WTC11 (cell line): ENCODE data around the gene C6orf132. TPM values are rescaled to one million over a fixed set of nuclear protein-coding genes. Genes with fewer than 3 reads are reported as not detected.
A peak's percentile ranks its signal among the peaks of the same experiment; 100 is the strongest.

Experiments used
- ATAC-seq: fragments of 200-7000 bp; cut with Tn5 transposase; 2 replicates; pipeline ENCODE4 v1.10.0; 2021; ENCODE audit warnings: mild to moderate bottlenecking, moderate library complexity
- CTCF ChIA-PET: fragments of 300-600 bp; sonication (Branson Sonifier 250); formaldehyde crosslinking; loops from one replicate; lab custom pipeline; 2021; ENCODE audit warnings: antibody characterized with exemption; lab: Charles Lee
- POLR2A ChIA-PET: fragments of 350-600 bp; sonication (Branson Sonifier 250); formaldehyde crosslinking; loops from one replicate; lab custom pipeline; 2021; ENCODE audit warnings: antibody characterized with exemption; lab: Charles Lee
- DNase-seq: peaks from one replicate; pipeline ENCODE4 v3.0.0; 2021; ENCODE audit warnings: low spot score
- H3K27ac Mint-ChIP-seq: 2 replicates; pipeline ENCODE4 v1.8.0; 2021; ENCODE audit warnings: mixed read lengths
- H3K27me3 Mint-ChIP-seq: 2 replicates; pipeline ENCODE4 v1.8.0; 2021; ENCODE audit warnings: low read depth, mild to moderate bottlenecking, moderate library complexity, mixed read lengths
- H3K36me3 Mint-ChIP-seq: 2 replicates; pipeline ENCODE4 v1.8.0; 2021; ENCODE audit warnings: mixed read lengths
- H3K4me1 Mint-ChIP-seq: 2 replicates; pipeline ENCODE4 v1.8.0; 2022; ENCODE audit warnings: mixed read lengths
- H3K4me3 Mint-ChIP-seq: 2 replicates; pipeline ENCODE4 v1.8.0; 2021; ENCODE audit warnings: mild to moderate bottlenecking, moderate library complexity, mixed read lengths
- H3K9me3 Mint-ChIP-seq: 2 replicates; pipeline ENCODE4 v1.8.0; 2021; ENCODE audit warnings: mixed read lengths
- ELF4 ChIP-seq: sonication (generic); formaldehyde crosslinking; IDR thresholded peaks from 2 replicates; pipeline ENCODE4 v1.8.1; 2022; ENCODE audit warnings: low read depth, mild to moderate bottlenecking, moderate library complexity, missing genetic modification reagents
- ESRRA ChIP-seq: sonication (generic); formaldehyde crosslinking; IDR thresholded peaks from 2 replicates; pipeline ENCODE4 v1.8.1; 2022; ENCODE audit warnings: mild to moderate bottlenecking, missing genetic modification reagents, borderline replicate concordance
- NFATC4 ChIP-seq: fragments of 250-450 bp; sonication (Bioruptor Pico); IDR thresholded peaks from 2 replicates; pipeline ENCODE4 v1.9.0; 2021; ENCODE audit warnings: mild to moderate bottlenecking
- RORB ChIP-seq: fragments of 250-450 bp; sonication (Bioruptor Pico); IDR thresholded peaks from 2 replicates; pipeline ENCODE4 v1.9.0; 2021; ENCODE audit warnings: mild to moderate bottlenecking
- TCF7 ChIP-seq: sonication (generic); formaldehyde crosslinking; IDR thresholded peaks from 2 replicates; pipeline ENCODE4 v1.8.0; 2022; ENCODE audit warnings: mild to moderate bottlenecking, low read depth, missing genetic modification reagents, moderate library complexity
- total RNA-seq: library from RNA; stranded (reverse); gene quantifications from 3 replicates; pipeline ENCODE4 v1.2.3, GENCODE V29; 2021
- TF ChIP-seq, protein P1 (sequence below): sonication (generic); formaldehyde crosslinking; IDR thresholded peaks from 2 replicates; pipeline ENCODE4 v1.8.1; 2023; ENCODE audit warnings: mild to moderate bottlenecking, missing genetic modification reagents, moderate library complexity
- TF ChIP-seq, protein P2 (sequence below): sonication (generic); formaldehyde crosslinking; IDR thresholded peaks from 2 replicates; pipeline ENCODE4 v1.8.0; 2023; ENCODE audit warnings: missing genetic modification reagents, mild to moderate bottlenecking, borderline replicate concordance
- TF ChIP-seq, protein P3 (sequence below): sonication (generic); formaldehyde crosslinking; IDR thresholded peaks from 2 replicates; pipeline ENCODE4 v1.8.0; 2022; ENCODE audit warnings: mild to moderate bottlenecking, missing genetic modification reagents
- TF ChIP-seq, protein P4 (sequence below): sonication (generic); formaldehyde crosslinking; IDR thresholded peaks from 2 replicates; pipeline ENCODE4 v1.8.0; 2022; ENCODE audit warnings: missing genetic modification reagents
- TF ChIP-seq, protein P5 (sequence below): sonication (generic); formaldehyde crosslinking; IDR thresholded peaks from 2 replicates; pipeline ENCODE4 v1.8.1; 2022; ENCODE audit warnings: mild to moderate bottlenecking, moderate library complexity, missing genetic modification reagents
- TF ChIP-seq, protein P6 (sequence below): fragments of 250-450 bp; sonication (Bioruptor Pico); IDR thresholded peaks from 2 replicates; pipeline ENCODE4 v1.8.0; 2021; ENCODE audit warnings: mild to moderate bottlenecking
- TF ChIP-seq, protein P7 (sequence below): fragments of 250-450 bp; sonication (Bioruptor Pico); IDR thresholded peaks from 2 replicates; pipeline ENCODE4 v2.1.2; 2022; ENCODE audit warnings: mild to moderate bottlenecking, moderate library complexity

Gene C6orf132
- total RNA-seq, 1 experiment from 2014 or later = 52.6 TPM

DNA sequence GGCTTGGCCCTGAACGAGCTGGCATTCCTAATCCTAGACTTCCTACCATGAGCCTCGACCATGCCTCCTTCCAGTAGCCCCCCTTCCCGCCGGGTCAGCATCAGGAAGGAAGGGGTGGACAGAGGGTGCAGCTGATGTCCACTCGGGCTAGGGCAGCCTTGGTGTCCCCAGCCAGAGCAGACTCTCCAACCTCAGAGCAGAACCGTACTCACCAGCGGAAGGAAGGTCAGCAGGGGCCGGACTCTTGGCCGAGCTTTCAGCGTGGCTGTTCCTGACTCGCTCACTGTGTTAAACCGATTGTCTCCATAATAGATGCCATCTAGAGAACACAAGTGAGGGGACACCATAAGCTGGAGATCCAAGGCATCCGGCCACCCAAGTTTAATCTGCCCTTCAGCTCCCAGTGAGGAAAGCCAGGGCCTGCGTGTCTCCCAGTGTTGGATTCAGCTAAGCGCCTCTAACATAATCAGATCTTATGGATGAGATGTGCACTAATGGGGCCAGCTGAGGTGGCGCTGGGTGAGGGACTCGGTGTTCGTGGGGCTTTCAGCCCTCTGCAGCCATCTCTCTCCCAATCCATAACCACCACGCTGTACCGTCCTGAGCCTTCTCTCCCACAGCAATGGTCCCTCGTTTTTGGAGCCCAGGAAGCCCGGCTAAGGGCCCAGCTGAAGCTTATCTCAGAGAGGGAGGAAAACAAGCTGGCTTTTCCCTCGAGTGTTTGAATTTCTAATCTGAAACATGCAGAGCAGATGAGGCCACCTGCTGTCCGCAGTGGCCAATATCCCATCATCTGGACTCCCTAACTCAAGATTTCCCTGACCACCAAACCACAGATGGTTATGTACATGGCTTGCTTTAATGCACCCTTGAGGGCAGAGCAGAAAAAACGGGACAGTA lies 13.7 kb downstream of the C6orf132 start:
- Mint-ChIP-seq H3K36me3 (peaks cover 68% of the 10 kb centered on the region), H3K9me3 (no peaks in the 10 kb centered on the region), H3K27me3 (no peaks in the 10 kb centered on the region), H3K4me1 (peaks cover 12% of the 10 kb centered on the region), H3K4me3 (no peak overlapping the region), H3K27ac (0 out of 2 replicates have a peak overlapping the region, but pooled peaks have one; percentile 45)
- CTCF ChIA-PET = interaction anchor here (0.6 to 2.0 kb wide), 3 partner anchors 10 to 33 kb away, joined by 3 to 10 read pairs (median 8); no protein-coding TSS in a partner anchor
- no peak for DNase-seq
- POLR2A ChIA-PET = interaction anchor here (0.6 kb wide), 1 partner anchor 123 kb away, joined by 3 read pairs; no protein-coding TSS in a partner anchor
- ATAC-seq = no peak
- TF ChIP-seq, protein P1, sequence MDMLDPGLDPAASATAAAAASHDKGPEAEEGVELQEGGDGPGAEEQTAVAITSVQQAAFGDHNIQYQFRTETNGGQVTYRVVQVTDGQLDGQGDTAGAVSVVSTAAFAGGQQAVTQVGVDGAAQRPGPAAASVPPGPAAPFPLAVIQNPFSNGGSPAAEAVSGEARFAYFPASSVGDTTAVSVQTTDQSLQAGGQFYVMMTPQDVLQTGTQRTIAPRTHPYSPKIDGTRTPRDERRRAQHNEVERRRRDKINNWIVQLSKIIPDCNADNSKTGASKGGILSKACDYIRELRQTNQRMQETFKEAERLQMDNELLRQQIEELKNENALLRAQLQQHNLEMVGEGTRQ (CRISPR knock-in tag) = no peak
- TF ChIP-seq TCF7 (no peak), NFATC4 (CRISPR knock-in tag) (no peak), ESRRA (CRISPR knock-in tag) (no peak), RORB (CRISPR knock-in tag) (no peak)
- TF ChIP-seq, protein P2, sequence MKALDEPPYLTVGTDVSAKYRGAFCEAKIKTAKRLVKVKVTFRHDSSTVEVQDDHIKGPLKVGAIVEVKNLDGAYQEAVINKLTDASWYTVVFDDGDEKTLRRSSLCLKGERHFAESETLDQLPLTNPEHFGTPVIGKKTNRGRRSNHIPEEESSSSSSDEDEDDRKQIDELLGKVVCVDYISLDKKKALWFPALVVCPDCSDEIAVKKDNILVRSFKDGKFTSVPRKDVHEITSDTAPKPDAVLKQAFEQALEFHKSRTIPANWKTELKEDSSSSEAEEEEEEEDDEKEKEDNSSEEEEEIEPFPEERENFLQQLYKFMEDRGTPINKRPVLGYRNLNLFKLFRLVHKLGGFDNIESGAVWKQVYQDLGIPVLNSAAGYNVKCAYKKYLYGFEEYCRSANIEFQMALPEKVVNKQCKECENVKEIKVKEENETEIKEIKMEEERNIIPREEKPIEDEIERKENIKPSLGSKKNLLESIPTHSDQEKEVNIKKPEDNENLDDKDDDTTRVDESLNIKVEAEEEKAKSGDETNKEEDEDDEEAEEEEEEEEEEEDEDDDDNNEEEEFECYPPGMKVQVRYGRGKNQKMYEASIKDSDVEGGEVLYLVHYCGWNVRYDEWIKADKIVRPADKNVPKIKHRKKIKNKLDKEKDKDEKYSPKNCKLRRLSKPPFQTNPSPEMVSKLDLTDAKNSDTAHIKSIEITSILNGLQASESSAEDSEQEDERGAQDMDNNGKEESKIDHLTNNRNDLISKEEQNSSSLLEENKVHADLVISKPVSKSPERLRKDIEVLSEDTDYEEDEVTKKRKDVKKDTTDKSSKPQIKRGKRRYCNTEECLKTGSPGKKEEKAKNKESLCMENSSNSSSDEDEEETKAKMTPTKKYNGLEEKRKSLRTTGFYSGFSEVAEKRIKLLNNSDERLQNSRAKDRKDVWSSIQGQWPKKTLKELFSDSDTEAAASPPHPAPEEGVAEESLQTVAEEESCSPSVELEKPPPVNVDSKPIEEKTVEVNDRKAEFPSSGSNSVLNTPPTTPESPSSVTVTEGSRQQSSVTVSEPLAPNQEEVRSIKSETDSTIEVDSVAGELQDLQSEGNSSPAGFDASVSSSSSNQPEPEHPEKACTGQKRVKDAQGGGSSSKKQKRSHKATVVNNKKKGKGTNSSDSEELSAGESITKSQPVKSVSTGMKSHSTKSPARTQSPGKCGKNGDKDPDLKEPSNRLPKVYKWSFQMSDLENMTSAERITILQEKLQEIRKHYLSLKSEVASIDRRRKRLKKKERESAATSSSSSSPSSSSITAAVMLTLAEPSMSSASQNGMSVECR = no peak
- TF ChIP-seq, protein P3, sequence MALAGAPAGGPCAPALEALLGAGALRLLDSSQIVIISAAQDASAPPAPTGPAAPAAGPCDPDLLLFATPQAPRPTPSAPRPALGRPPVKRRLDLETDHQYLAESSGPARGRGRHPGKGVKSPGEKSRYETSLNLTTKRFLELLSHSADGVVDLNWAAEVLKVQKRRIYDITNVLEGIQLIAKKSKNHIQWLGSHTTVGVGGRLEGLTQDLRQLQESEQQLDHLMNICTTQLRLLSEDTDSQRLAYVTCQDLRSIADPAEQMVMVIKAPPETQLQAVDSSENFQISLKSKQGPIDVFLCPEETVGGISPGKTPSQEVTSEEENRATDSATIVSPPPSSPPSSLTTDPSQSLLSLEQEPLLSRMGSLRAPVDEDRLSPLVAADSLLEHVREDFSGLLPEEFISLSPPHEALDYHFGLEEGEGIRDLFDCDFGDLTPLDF (CRISPR knock-in tag) = no peak
- TF ChIP-seq, protein P4, sequence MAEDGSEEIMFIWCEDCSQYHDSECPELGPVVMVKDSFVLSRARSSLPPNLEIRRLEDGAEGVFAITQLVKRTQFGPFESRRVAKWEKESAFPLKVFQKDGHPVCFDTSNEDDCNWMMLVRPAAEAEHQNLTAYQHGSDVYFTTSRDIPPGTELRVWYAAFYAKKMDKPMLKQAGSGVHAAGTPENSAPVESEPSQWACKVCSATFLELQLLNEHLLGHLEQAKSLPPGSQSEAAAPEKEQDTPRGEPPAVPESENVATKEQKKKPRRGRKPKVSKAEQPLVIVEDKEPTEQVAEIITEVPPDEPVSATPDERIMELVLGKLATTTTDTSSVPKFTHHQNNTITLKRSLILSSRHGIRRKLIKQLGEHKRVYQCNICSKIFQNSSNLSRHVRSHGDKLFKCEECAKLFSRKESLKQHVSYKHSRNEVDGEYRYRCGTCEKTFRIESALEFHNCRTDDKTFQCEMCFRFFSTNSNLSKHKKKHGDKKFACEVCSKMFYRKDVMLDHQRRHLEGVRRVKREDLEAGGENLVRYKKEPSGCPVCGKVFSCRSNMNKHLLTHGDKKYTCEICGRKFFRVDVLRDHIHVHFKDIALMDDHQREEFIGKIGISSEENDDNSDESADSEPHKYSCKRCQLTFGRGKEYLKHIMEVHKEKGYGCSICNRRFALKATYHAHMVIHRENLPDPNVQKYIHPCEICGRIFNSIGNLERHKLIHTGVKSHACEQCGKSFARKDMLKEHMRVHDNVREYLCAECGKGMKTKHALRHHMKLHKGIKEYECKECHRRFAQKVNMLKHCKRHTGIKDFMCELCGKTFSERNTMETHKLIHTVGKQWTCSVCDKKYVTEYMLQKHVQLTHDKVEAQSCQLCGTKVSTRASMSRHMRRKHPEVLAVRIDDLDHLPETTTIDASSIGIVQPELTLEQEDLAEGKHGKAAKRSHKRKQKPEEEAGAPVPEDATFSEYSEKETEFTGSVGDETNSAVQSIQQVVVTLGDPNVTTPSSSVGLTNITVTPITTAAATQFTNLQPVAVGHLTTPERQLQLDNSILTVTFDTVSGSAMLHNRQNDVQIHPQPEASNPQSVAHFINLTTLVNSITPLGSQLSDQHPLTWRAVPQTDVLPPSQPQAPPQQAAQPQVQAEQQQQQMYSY (CRISPR knock-in tag) = no peak
- TF ChIP-seq, protein P5, sequence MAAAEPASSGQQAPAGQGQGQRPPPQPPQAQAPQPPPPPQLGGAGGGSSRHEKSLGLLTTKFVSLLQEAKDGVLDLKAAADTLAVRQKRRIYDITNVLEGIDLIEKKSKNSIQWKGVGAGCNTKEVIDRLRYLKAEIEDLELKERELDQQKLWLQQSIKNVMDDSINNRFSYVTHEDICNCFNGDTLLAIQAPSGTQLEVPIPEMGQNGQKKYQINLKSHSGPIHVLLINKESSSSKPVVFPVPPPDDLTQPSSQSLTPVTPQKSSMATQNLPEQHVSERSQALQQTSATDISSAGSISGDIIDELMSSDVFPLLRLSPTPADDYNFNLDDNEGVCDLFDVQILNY (CRISPR knock-in tag) = no peak

DNA sequence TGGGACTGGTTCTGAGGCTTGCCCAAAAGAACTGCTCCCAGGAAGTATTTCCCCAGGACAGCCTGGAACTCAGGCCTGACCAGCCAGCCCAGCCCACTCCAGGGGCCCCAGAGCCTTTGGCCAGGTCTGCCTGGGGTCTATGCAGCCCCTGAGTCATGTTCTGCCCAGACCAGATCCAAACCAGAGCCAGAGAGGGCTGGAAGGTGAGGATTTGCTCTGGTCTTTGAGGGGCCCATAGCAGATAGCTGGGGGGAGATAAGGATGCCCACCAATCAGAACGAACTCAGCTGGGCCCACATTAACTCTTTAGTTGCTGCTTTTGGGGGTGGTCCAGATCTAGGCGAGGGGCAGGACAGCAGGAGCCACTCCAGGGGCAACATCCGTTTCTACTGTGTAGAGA lies 16.8 kb downstream of the C6orf132 start:
- Mint-ChIP-seq H3K4me3 (no peak overlapping the region), H3K27me3 (no peaks in the 10 kb centered on the region), H3K36me3 (peaks cover 60% of the 10 kb centered on the region), H3K4me1 (no peaks in the 10 kb centered on the region), H3K27ac (no peak overlapping the region), H3K9me3 (no peaks in the 10 kb centered on the region)
- ChIA-PET CTCF (interaction anchor here (1.0 kb wide), 1 partner anchor 21 kb away, joined by 3 read pairs; no protein-coding TSS in a partner anchor), POLR2A (no interaction called here)
- DNase-seq = no peak
- no peak for ATAC-seq
- TF ChIP-seq, protein P4 (CRISPR knock-in tag) = no peak
- TF ChIP-seq, protein P6, sequence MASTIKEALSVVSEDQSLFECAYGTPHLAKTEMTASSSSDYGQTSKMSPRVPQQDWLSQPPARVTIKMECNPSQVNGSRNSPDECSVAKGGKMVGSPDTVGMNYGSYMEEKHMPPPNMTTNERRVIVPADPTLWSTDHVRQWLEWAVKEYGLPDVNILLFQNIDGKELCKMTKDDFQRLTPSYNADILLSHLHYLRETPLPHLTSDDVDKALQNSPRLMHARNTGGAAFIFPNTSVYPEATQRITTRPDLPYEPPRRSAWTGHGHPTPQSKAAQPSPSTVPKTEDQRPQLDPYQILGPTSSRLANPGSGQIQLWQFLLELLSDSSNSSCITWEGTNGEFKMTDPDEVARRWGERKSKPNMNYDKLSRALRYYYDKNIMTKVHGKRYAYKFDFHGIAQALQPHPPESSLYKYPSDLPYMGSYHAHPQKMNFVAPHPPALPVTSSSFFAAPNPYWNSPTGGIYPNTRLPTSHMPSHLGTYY = no peak
- TF ChIP-seq, protein P5 (CRISPR knock-in tag) = no peak
- TF ChIP-seq ELF4 (CRISPR knock-in tag) = no peak
- TF ChIP-seq, protein P7, sequence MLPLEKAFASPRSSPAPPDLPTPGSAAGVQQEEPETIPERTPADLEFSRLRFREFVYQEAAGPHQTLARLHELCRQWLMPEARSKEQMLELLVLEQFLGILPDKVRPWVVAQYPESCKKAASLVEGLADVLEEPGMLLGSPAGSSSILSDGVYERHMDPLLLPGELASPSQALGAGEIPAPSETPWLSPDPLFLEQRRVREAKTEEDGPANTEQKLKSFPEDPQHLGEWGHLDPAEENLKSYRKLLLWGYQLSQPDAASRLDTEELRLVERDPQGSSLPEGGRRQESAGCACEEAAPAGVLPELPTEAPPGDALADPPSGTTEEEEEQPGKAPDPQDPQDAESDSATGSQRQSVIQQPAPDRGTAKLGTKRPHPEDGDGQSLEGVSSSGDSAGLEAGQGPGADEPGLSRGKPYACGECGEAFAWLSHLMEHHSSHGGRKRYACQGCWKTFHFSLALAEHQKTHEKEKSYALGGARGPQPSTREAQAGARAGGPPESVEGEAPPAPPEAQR = no peak
